ENCODE measurements around the gene GRIN2A. TPM values are rescaled to one million over a fixed set of nuclear protein-coding genes. Genes with fewer than 3 reads are reported as not detected.

The GRIN2A gene
- total RNA-seq, 4 donors from 2014 or later: 0.19 to 0.56 (median 0.35) TPM

GRCh38 chr16:10083301-10083700, 98.9 kb downstream of the GRIN2A start:
- peaks cover 4 to 17% (median 8%) of the 10 kb centered on the region in 3 donors for H3K4me1 ChIP-seq
- intact Hi-C loops (cut with DNase I): no loop called here
- peaks cover 0 to 31% (median 0%) of the 10 kb centered on the region in 4 donors for H3K27me3 ChIP-seq
- no peak overlapping the region for H3K27ac ChIP-seq
- no peaks in the 10 kb centered on the region for H3K36me3 ChIP-seq
- H3K9me3 ChIP-seq: no peaks in the 10 kb centered on the region
- 52 to 58% methylated on average over 3 to 4 of the region's 5 CpGs for WGBS, 2 donors
- no peak overlapping the region for H3K4me3 ChIP-seq
- no peak for DNase-seq
- no peak for TF ChIP-seq POLR2A (IDR thresholded peaks at IDR 0.05)
- TF ChIP-seq CTCF (IDR thresholded peaks at IDR 0.05): no peak

- H3K36me3 ChIP-seq: no peaks in the 10 kb centered on the region
- H3K4me1 ChIP-seq: peaks cover 4 to 17% (median 8%) of the 10 kb centered on the region in 3 donors
- no peaks in the 10 kb centered on the region for H3K9me3 ChIP-seq
- 36 to 38% methylated on average over 1 of the region's 1 CpG for WGBS, 2 donors
- no peak overlapping the region for H3K4me3 ChIP-seq
- peaks cover 0 to 38% (median 0%) of the 10 kb centered on the region in 4 donors for H3K27me3 ChIP-seq
- DNase-seq: no peak
- TF ChIP-seq CTCF (IDR thresholded peaks at IDR 0.05) (no peak), POLR2A (IDR thresholded peaks at IDR 0.05) (no peak)
- intact Hi-C loops (cut with DNase I): no loop called here
- H3K27ac ChIP-seq: peak overlapping the region in 2 of 4 donors; percentile 45 to 59
These were observed 100.9 kb downstream of the GRIN2A start for GRCh38 chr16:10081201-10081940.

GRCh38 chr16:10080051-10080772, 102.0 kb downstream of the GRIN2A start:
- TF ChIP-seq CTCF (IDR thresholded peaks at IDR 0.05): no peak
- no peak for TF ChIP-seq POLR2A (IDR thresholded peaks at IDR 0.05)
- H3K27ac ChIP-seq: peak overlapping the region in 2 of 4 donors; percentile 45 to 59
- no peak for DNase-seq

GRCh38 chr16:10078541-10078949, 103.7 kb downstream of the GRIN2A start:
- 50 to 68% methylated on average over 3 to 6 of the region's 7 CpGs for WGBS, 2 donors
- H3K9me3 ChIP-seq: no peaks in the 10 kb centered on the region
- intact Hi-C loops (cut with DNase I): no loop called here
- H3K27ac ChIP-seq: no peak overlapping the region
- H3K4me1 ChIP-seq: peaks cover 4 to 17% (median 8%) of the 10 kb centered on the region in 3 donors
- H3K4me3 ChIP-seq: no peak overlapping the region
- no peak for DNase-seq
- TF ChIP-seq CTCF (IDR thresholded peaks at IDR 0.05) (no peak), POLR2A (IDR thresholded peaks at IDR 0.05) (no peak)
- H3K27me3 ChIP-seq: peaks cover 0 to 38% (median 0%) of the 10 kb centered on the region in 4 donors
- no peaks in the 10 kb centered on the region for H3K36me3 ChIP-seq

More at GRCh38 chr16:10080051-10080772, 102.0 kb downstream of the GRIN2A start:
- Histone ChIP-seq H3K9me3 (no peaks in the 10 kb centered on the region), H3K4me3 (no peak overlapping the region), H3K27me3 (peaks cover 0 to 38% (median 0%) of the 10 kb centered on the region in 4 donors), H3K36me3 (no peaks in the 10 kb centered on the region), H3K4me1 (peaks cover 4 to 17% (median 8%) of the 10 kb centered on the region in 3 donors)
- 0 to 6% methylated on average over 5 to 6 of the region's 9 CpGs for WGBS, 2 donors
- intact Hi-C loops (cut with DNase I): no loop called here

GRCh38 chr16:10077861-10078260, 104.4 kb downstream of the GRIN2A start:
- Histone ChIP-seq H3K27ac (no peak overlapping the region), H3K4me3 (no peak overlapping the region), H3K4me1 (peaks cover 4 to 17% (median 8%) of the 10 kb centered on the region in 3 donors), H3K36me3 (no peaks in the 10 kb centered on the region), H3K9me3 (no peaks in the 10 kb centered on the region), H3K27me3 (peaks cover 0 to 34% (median 0%) of the 10 kb centered on the region in 4 donors)
- no peak for DNase-seq
- intact Hi-C loops (cut with DNase I): no loop called here
- WGBS, 2 donors: 80 to 83% methylated on average over 6 of the region's 6 CpGs
- TF ChIP-seq CTCF (IDR thresholded peaks at IDR 0.05) (no peak), POLR2A (IDR thresholded peaks at IDR 0.05) (no peak)
